Measurements from ENCODE around the gene ST6GALNAC3.

DNA sequence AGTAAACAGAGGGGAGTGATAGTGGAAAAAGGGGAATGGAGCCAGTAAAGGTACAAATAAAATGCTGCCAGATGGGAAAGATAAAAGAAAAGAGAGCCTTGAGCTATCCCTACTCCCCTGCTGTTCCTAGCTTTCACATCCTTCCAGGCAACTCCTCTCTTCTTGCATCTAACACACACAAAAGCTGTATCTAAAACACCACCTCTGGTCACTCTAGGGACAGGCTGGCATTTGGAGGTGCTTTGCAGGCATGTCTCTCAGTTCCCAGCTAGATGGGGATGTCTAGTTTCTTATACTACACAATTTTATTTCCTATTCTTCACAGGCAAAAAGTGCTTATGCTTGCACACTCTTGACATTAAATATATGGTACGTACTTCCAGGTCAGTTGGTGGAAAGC is 607.6 kb downstream of the ST6GALNAC3 start:
- TF ChIP-seq POLR2A (IDR thresholded peaks at IDR 0.05): no peak
- TF ChIP-seq, protein P1, sequence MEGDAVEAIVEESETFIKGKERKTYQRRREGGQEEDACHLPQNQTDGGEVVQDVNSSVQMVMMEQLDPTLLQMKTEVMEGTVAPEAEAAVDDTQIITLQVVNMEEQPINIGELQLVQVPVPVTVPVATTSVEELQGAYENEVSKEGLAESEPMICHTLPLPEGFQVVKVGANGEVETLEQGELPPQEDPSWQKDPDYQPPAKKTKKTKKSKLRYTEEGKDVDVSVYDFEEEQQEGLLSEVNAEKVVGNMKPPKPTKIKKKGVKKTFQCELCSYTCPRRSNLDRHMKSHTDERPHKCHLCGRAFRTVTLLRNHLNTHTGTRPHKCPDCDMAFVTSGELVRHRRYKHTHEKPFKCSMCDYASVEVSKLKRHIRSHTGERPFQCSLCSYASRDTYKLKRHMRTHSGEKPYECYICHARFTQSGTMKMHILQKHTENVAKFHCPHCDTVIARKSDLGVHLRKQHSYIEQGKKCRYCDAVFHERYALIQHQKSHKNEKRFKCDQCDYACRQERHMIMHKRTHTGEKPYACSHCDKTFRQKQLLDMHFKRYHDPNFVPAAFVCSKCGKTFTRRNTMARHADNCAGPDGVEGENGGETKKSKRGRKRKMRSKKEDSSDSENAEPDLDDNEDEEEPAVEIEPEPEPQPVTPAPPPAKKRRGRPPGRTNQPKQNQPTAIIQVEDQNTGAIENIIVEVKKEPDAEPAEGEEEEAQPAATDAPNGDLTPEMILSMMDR (IDR thresholded peaks at IDR 0.05): no peak
